Caco-2 (cell line): ENCODE results near the gene PCED1B. TPM values are rescaled to one million over a fixed set of nuclear protein-coding genes. Genes with fewer than 3 reads are reported as not detected.

Experiments used
- BruUV-seq: library from RNA; stranded (reverse); fragments of 400-500 nt; replicated peaks from 2 replicates; lab custom pipeline; 2021; lab: Mats Ljungman, UMichigan
- CTCF ChIA-PET: fragments of 300-600 bp; sonication (Branson Sonifier 250); formaldehyde crosslinking; loops from one replicate; lab custom pipeline; 2022; ENCODE audit warnings: antibody characterized with exemption; lab: Charles Lee
- POLR2A ChIA-PET: fragments of 300-600 bp; sonication (Branson Sonifier 250); formaldehyde crosslinking; loops from one replicate; lab custom pipeline; 2022; ENCODE audit warnings: antibody characterized with exemption; lab: Charles Lee
- DNase-seq, 2 experiments: peaks; one replicate each; pipeline versions ENCODE4 v3.0.0 to v3.0.0-alpha.2; 2020 to 2022
- H3K27me3 ChIP-seq: replicated peaks from 2 replicates; pipeline ENCODE4 v1.6.0; 2011; ENCODE audit warnings: low read length; ENCODE audit not compliant: control insufficient read depth, insufficient read depth
- H3K36me3 ChIP-seq: 2 replicates; pipeline ENCODE4 v1.5.1; 2011; ENCODE audit warnings: low read length; ENCODE audit not compliant: control insufficient read depth, insufficient read depth
- H3K4me1 ChIP-seq: fragments of 250-450 bp; sonication (Bioruptor Pico); 2 replicates; pipeline ENCODE4 v1.5.1; 2020; ENCODE audit warnings: mild to moderate bottlenecking
- H3K4me3 ChIP-seq: 2 replicates; pipeline ENCODE4 v1.5.1; 2011; ENCODE audit warnings: low read depth, mild to moderate bottlenecking, control low read depth, low read length
- H3K9me3 ChIP-seq: fragments of 250-450 bp; sonication (Bioruptor Pico); 2 replicates; pipeline ENCODE4 v1.5.1; 2020; ENCODE audit warnings: mild to moderate bottlenecking, moderate library complexity
- H3K27ac Mint-ChIP-seq: one replicate; pipeline ENCODE4 v1.8.0; 2022; ENCODE audit warnings: mixed read lengths; ENCODE audit not compliant: unreplicated experiment
- H3K27me3 Mint-ChIP-seq: one replicate; pipeline ENCODE4 v1.8.0; 2022; ENCODE audit warnings: mixed read lengths; ENCODE audit not compliant: insufficient read depth, unreplicated experiment
- H3K36me3 Mint-ChIP-seq: one replicate; pipeline ENCODE4 v1.8.0; 2022; ENCODE audit warnings: mild to moderate bottlenecking, mixed read lengths; ENCODE audit not compliant: insufficient read depth, unreplicated experiment
- H3K4me1 Mint-ChIP-seq: one replicate; pipeline ENCODE4 v1.8.0; 2022; ENCODE audit warnings: low read depth, mixed read lengths; ENCODE audit not compliant: unreplicated experiment
- H3K4me3 Mint-ChIP-seq: one replicate; pipeline ENCODE4 v1.8.0; 2022; ENCODE audit warnings: mild to moderate bottlenecking, moderate library complexity, mixed read lengths; ENCODE audit not compliant: unreplicated experiment
- H3K9me3 Mint-ChIP-seq: one replicate; pipeline ENCODE4 v1.8.0; 2022; ENCODE audit warnings: mixed read lengths; ENCODE audit not compliant: unreplicated experiment
- intact Hi-C: fragments of 100-400 bp; cut with micrococcal nuclease; formaldehyde crosslinking; loops from one replicate; pipeline ENCODE4 v1.10.0; 2022; ENCODE audit not compliant: unreplicated experiment
- total RNA-seq: library from RNA; stranded (reverse); gene quantifications from 2 replicates; pipeline ENCODE4 v1.2.3, GENCODE V29; 2022
- TF ChIP-seq, protein P1 (sequence below), 2 experiments: fragments of 200-600 bp in 1 of 2; IDR thresholded peaks; 1 replicate in 1 of 2; 2 replicates in 1 of 2; pipeline versions ENCODE4 v1.5.1 to v1.8.0; 2011 to 2022; ENCODE audit warnings: antibody characterized with exemption in 1 of 2, control low read depth in 1 of 2, inconsistent platforms in 1 of 2, low read depth in 1 of 2, low read length in 1 of 2, mild to moderate bottlenecking in 1 of 2, moderate library complexity in 1 of 2; ENCODE audit not compliant: insufficient read depth in 1 of 2, severe bottlenecking in 1 of 2, unreplicated experiment in 1 of 2

Gene PCED1B
- total RNA-seq, 1 experiment from 2014 or later = 7.0 TPM

DNA sequence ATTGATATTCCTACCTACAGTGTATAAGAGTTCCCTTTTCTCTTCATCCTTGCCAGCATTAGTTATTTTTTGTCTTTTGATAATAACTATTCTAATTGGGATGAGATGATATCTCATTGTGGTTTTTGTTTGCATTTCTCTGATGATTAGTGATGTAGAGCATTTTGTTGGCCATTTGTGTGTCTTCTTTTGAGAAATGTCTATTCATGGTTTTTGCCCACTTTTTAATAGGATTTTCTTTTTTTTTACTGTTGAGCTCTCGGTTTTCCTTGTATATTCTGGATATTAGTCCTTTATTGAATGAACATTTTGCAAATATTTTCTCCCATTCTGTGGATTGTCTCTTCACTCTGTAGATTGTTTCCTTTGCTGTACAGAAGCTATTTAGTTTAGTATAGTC lies 79.9 kb downstream of the PCED1B start:
- Histone ChIP-seq H3K27me3 (no peaks in the 10 kb centered on the region), H3K36me3 (no peaks in the 10 kb centered on the region), H3K4me3 (no peak overlapping the region), H3K9me3 (peaks cover 9% of the 10 kb centered on the region; the same call in 1 of the 2 replicates), H3K4me1 (peaks cover 16% of the 10 kb centered on the region)
- no peak for DNase-seq
- intact Hi-C loops = no loop called here
- H3K4me3 Mint-ChIP-seq = no peak overlapping the region
- TF ChIP-seq, protein P1, sequence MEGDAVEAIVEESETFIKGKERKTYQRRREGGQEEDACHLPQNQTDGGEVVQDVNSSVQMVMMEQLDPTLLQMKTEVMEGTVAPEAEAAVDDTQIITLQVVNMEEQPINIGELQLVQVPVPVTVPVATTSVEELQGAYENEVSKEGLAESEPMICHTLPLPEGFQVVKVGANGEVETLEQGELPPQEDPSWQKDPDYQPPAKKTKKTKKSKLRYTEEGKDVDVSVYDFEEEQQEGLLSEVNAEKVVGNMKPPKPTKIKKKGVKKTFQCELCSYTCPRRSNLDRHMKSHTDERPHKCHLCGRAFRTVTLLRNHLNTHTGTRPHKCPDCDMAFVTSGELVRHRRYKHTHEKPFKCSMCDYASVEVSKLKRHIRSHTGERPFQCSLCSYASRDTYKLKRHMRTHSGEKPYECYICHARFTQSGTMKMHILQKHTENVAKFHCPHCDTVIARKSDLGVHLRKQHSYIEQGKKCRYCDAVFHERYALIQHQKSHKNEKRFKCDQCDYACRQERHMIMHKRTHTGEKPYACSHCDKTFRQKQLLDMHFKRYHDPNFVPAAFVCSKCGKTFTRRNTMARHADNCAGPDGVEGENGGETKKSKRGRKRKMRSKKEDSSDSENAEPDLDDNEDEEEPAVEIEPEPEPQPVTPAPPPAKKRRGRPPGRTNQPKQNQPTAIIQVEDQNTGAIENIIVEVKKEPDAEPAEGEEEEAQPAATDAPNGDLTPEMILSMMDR (IDR thresholded peaks at IDR 0.05; ENCODE audit: insufficient read depth in 1 of 2, low read depth in 1 of 2, low read length in 1 of 2, severe bottlenecking in 1 of 2, unreplicated experiment in 1 of 2) = no peak
- ChIA-PET CTCF (no interaction called here), POLR2A (no interaction called here)
- H3K27me3 Mint-ChIP-seq = no peaks in the 10 kb centered on the region
- H3K36me3 Mint-ChIP-seq = no peaks in the 10 kb centered on the region
- no TSS peak for BruUV-seq
- H3K9me3 Mint-ChIP-seq = peaks cover 25% of the 10 kb centered on the region
- H3K4me1 Mint-ChIP-seq = peaks cover 22% of the 10 kb centered on the region
- H3K27ac Mint-ChIP-seq = no peak overlapping the region

DNA sequence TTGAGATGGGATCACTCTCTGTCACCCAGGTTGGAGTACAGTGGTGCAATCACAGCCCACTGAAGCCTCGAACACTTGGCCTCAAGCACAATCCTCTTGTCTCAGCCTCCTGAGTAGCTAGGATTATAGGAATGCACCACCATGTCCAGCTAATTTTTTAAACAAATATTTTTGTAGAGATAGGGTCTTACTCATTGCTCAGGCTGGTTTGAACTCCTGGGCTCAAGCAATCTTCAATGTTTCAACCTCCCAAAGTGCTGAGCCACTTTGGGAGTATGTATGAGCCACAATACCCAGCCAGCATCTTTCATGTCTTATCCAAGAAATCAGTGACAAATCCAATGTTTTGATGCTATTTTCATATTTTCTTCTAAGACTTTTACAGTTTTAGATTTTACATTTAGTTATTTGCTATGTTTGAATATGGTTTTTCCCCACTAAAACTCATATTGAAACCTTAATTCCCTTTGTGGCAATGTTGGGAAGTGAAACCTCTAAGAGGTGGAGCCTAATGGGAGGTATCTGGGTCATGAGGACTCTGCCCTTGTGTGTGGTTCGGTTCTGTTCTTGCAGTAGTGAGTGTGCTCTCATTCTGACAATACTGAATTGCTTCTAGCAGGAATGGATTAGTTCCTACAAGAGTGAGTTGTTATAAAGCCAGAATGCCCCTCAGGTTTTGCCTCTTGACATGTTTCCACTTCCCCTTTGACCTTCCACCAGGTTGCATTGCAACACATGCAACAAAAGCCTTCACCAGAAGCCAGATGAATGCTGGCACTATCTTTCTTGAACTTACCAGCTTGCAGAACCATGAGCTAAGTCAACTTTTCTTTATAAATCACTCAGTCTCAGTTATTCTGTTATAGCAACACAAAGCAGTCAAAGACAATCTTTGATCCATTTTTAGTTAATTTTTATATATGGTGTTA lies 81.2 kb downstream of the PCED1B start:
- no peak overlapping the region for H3K27ac Mint-ChIP-seq
- H3K36me3 ChIP-seq = no peaks in the 10 kb centered on the region
- H3K4me1 Mint-ChIP-seq = peaks cover 22% of the 10 kb centered on the region
- TF ChIP-seq, protein P1 (IDR thresholded peaks at IDR 0.05; ENCODE audit: insufficient read depth in 1 of 2, low read depth in 1 of 2, low read length in 1 of 2, severe bottlenecking in 1 of 2, unreplicated experiment in 1 of 2) = no peak
- no peak for DNase-seq
- no peaks in the 10 kb centered on the region for H3K27me3 Mint-ChIP-seq
- intact Hi-C loops = no loop called here
- peaks cover 17% of the 10 kb centered on the region for H3K4me1 ChIP-seq
- H3K9me3 Mint-ChIP-seq = peaks cover 25% of the 10 kb centered on the region
- no peaks in the 10 kb centered on the region for H3K27me3 ChIP-seq
- no peak overlapping the region for H3K4me3 ChIP-seq
- no peaks in the 10 kb centered on the region for H3K36me3 Mint-ChIP-seq
- H3K4me3 Mint-ChIP-seq = no peak overlapping the region
- ChIA-PET POLR2A (no interaction called here), CTCF (no interaction called here)
- no TSS peak for BruUV-seq
- peaks cover 9% of the 10 kb centered on the region; the same call in 1 of the 2 replicates for H3K9me3 ChIP-seq

DNA sequence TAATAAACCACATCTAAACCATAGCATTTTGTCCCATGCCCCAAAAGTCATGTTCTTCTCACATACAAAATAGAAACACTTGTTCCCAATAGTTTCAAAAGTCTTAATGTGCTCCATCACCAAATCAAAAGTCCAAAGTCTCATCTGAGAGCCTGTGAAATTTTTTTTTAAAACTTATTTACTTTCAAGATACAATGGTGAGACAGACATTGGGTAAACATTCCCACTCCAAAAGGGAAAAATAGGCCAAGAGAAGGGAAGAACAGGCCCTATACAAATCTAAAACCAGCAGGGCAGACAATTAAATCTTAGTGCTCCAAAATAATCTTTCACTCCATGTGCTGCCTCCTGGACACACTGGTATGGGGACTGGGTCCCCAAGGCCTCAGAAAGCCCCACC lies 84.7 kb downstream of the PCED1B start:
- H3K27ac Mint-ChIP-seq = no peak overlapping the region
- ChIA-PET POLR2A (no interaction called here), CTCF (no interaction called here)
- H3K27me3 ChIP-seq = no peaks in the 10 kb centered on the region
- H3K4me1 ChIP-seq = peaks cover 10% of the 10 kb centered on the region
- H3K27me3 Mint-ChIP-seq = no peaks in the 10 kb centered on the region
- intact Hi-C loops = no loop called here
- TF ChIP-seq, protein P1 (IDR thresholded peaks at IDR 0.05; ENCODE audit: insufficient read depth in 1 of 2, low read depth in 1 of 2, low read length in 1 of 2, severe bottlenecking in 1 of 2, unreplicated experiment in 1 of 2) = no peak
- H3K36me3 Mint-ChIP-seq = no peaks in the 10 kb centered on the region
- no peak overlapping the region for H3K4me3 Mint-ChIP-seq
- no TSS peak for BruUV-seq
- 0 out of 2 replicates have a peak, but pooled peaks cover 4% of the 10 kb centered on the region for H3K9me3 ChIP-seq
- H3K9me3 Mint-ChIP-seq = peaks cover 16% of the 10 kb centered on the region
- no peak overlapping the region for H3K4me3 ChIP-seq
- H3K36me3 ChIP-seq = no peaks in the 10 kb centered on the region
- no peak for DNase-seq
- peaks cover 22% of the 10 kb centered on the region for H3K4me1 Mint-ChIP-seq
